HG03039 (cell line): ENCODE measurements around the gene MALAT1.

Experiments
- ATAC-seq: cut with Tn5 transposase; IDR thresholded peaks from one replicate; pipeline ENCODE4 v1.9.1; 2021; ENCODE audit warnings: mild to moderate bottlenecking, moderate library complexity; ENCODE audit not compliant: unreplicated experiment

Gene MALAT1

GRCh38 chr11:65537620-65538231 is 38.9 kb downstream of the MALAT1 start:
- no peak for ATAC-seq

GRCh38 chr11:65538232-65538914 is 39.5 kb downstream of the MALAT1 start:
- ATAC-seq: no peak

GRCh38 chr11:65538915-65539743 is 40.3 kb downstream of the MALAT1 start:
- no peak for ATAC-seq

GRCh38 chr11:65539744-65540289 is 41.0 kb downstream of the MALAT1 start:
- ATAC-seq: peak; percentile 33

GRCh38 chr11:65540290-65541092 is 41.6 kb downstream of the MALAT1 start:
- ATAC-seq: peak; percentile 53

GRCh38 chr11:65541093-65541982 is 42.5 kb downstream of the MALAT1 start:
- no peak for ATAC-seq

- no peak for ATAC-seq
Measured at GRCh38 chr11:65542738-65543390, 44.0 kb downstream of the MALAT1 start.

GRCh38 chr11:65545853-65546216 is 47.0 kb downstream of the MALAT1 start:
- no peak for ATAC-seq

GRCh38 chr11:65546217-65546958 is 47.5 kb downstream of the MALAT1 start:
- ATAC-seq: peak; percentile 62

GRCh38 chr11:65547446-65548125 is 48.7 kb downstream of the MALAT1 start:
- no peak for ATAC-seq

GRCh38 chr11:65548395-65548794 is 49.5 kb downstream of the MALAT1 start:
- ATAC-seq: no peak

- no peak for ATAC-seq
Measured at GRCh38 chr11:65549096-65549495, 50.3 kb downstream of the MALAT1 start.

GRCh38 chr11:65551572-65552387 is 52.9 kb downstream of the MALAT1 start:
- ATAC-seq: no peak

GRCh38 chr11:65552388-65552951 is 53.6 kb downstream of the MALAT1 start:
- ATAC-seq: no peak

GRCh38 chr11:65553301-65554001 is 54.6 kb downstream of the MALAT1 start:
- no peak for ATAC-seq
